ENCODE data around the gene KDM6B.

GRCh38 chr17:7867881-7868329, 33.9 kb downstream of the KDM6B start:
- TF ChIP-seq GATA2 (IDR thresholded peaks at IDR 0.05; ENCODE audit: low read depth, low read length) (no peak), GATA3 (IDR thresholded peaks at IDR 0.05; ENCODE audit: low read depth, low read length) (no peak)
